ENCODE measurements around the gene MPRIP. TPM values are rescaled to one million over a fixed set of nuclear protein-coding genes. Genes with fewer than 3 reads are reported as not detected.

MPRIP gene
- total RNA-seq, 1 experiment from 2014 or later: 73.9 TPM

DNA sequence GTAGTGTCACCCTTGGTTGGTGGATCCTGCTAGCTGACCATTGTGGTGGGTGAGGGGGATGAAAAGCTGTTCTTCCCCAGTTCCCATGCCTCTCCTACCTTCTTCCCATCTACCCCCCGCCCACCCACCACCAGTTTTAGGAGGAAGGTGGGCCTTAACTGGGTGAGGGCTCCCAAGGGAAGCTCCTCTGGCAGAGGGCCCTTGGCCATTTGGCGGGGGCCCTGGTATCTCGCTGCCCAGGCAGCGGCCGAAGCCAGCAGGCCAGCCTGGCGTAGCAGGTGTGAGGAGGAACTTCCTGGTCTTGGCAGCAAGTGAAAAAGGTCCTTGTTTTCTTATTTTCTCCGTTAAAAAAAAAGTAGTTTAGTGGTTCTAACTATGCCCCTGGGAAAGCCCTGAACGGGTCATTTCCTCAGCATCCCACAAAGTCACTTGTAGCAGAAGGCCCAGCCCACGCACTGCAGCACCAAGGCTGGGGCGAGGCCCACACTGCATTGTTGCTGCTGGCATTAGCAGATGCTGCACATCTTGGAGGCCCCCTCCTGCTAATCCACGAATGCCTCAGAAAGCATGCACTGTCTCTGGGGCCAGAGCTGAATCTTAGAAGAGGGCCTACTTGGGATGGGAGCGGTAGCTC, 72.5 kb downstream of the MPRIP start:
- Histone ChIP-seq H3K36me3 (replicated peaks; ENCODE audit: control insufficient read depth, insufficient read depth, low read length) (no peaks in the 10 kb centered on the region), H3K4me3 (ENCODE audit: insufficient read depth, low read depth, low read length) (no peak overlapping the region), H3K27me3 (ENCODE audit: control insufficient read depth, insufficient read depth, low read length) (no peaks in the 10 kb centered on the region)
- no peak for DNase-seq

DNA sequence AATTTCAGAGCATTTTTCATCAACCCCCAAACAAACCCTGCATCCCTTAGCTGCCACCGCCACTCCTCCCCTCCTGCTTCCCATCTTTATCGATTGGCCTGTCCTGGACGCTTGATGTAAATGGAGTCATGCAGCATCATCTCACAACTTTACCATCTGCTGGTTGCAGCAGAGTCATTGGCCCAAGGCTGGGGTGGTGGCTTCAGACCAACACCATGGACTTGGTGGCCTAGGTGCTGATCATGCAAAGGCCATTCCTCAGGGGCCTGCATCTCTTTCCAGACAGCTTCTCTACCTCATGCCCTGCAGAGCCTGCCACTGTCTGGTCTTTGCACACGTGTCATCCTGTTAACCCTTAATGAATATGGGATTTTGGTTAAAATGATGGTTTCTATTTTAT, 73.4 kb downstream of the MPRIP start:
- Histone ChIP-seq H3K4me3 (ENCODE audit: insufficient read depth, low read depth, low read length) (no peak overlapping the region), H3K36me3 (replicated peaks; ENCODE audit: control insufficient read depth, insufficient read depth, low read length) (no peaks in the 10 kb centered on the region), H3K27me3 (ENCODE audit: control insufficient read depth, insufficient read depth, low read length) (no peaks in the 10 kb centered on the region)
- no peak for DNase-seq

GRCh38 chr17:17116406-17116805, 74.1 kb downstream of the MPRIP start:
- H3K4me3 ChIP-seq (ENCODE audit: insufficient read depth, low read depth, low read length): no peak overlapping the region
- no peaks in the 10 kb centered on the region for H3K27me3 ChIP-seq (ENCODE audit: control insufficient read depth, insufficient read depth, low read length)
- no peaks in the 10 kb centered on the region for H3K36me3 ChIP-seq (replicated peaks; ENCODE audit: control insufficient read depth, insufficient read depth, low read length)
- no peak for DNase-seq

GRCh38 chr17:17117923-17118322, 75.7 kb downstream of the MPRIP start:
- H3K36me3 ChIP-seq (replicated peaks; ENCODE audit: control insufficient read depth, insufficient read depth, low read length): no peaks in the 10 kb centered on the region
- no peaks in the 10 kb centered on the region for H3K27me3 ChIP-seq (ENCODE audit: control insufficient read depth, insufficient read depth, low read length)
- H3K4me3 ChIP-seq (ENCODE audit: insufficient read depth, low read depth, low read length): no peak overlapping the region
- no peak for DNase-seq

GRCh38 chr17:17118399-17118798, 76.1 kb downstream of the MPRIP start:
- DNase-seq: no peak
- no peaks in the 10 kb centered on the region for H3K27me3 ChIP-seq (ENCODE audit: control insufficient read depth, insufficient read depth, low read length)
- H3K36me3 ChIP-seq (replicated peaks; ENCODE audit: control insufficient read depth, insufficient read depth, low read length): no peaks in the 10 kb centered on the region
- H3K4me3 ChIP-seq (ENCODE audit: insufficient read depth, low read depth, low read length): no peak overlapping the region

DNA sequence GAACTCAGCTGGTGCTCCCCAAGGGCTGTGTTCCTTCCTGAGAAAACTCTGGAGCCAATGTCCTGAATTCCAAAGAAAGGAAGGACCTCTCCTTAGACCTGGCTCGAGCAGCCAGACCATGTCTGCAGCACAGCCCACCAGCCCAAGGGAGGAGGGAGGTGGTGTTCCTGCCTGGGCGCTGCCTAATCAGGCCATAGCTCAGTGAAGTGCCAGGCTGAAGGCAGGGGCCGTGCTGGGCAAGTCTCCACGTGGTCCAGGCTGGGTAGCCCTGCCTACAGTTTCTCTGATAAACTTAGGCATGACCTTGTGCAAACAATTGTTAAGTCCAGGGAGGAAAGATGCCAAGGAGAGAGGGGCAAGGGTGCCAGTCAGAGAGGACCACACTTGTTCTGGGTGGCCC, 76.8 kb downstream of the MPRIP start:
- DNase-seq: no peak

DNA sequence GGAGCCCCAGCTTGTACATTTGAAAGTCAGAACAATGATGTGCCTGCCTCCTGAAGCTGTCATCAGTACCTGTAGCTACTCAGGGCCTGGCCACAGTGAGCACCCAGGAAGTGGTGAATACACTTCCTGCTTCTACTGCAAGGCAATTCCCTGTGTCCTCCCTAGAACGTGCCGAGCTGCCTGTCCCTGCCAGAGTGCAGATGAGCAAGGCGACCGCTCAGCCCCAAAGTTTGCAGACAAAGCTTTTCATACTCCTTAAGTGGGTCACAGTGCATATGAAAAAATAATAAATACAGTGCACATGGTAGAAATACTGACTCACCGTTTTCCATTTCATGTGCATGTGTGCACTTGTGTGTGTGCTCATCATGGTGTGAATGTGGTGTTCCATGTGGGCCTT, 77.3 kb downstream of the MPRIP start:
- Histone ChIP-seq H3K27me3 (ENCODE audit: control insufficient read depth, insufficient read depth, low read length) (no peaks in the 10 kb centered on the region), H3K4me3 (ENCODE audit: insufficient read depth, low read depth, low read length) (no peak overlapping the region)
- DNase-seq: no peak

More for the DNA sequence above, 76.8 kb downstream of the MPRIP start:
- H3K4me3 ChIP-seq (ENCODE audit: insufficient read depth, low read depth, low read length): no peak overlapping the region
- H3K36me3 ChIP-seq (replicated peaks; ENCODE audit: control insufficient read depth, insufficient read depth, low read length): no peaks in the 10 kb centered on the region
- no peaks in the 10 kb centered on the region for H3K27me3 ChIP-seq (ENCODE audit: control insufficient read depth, insufficient read depth, low read length)

DNA sequence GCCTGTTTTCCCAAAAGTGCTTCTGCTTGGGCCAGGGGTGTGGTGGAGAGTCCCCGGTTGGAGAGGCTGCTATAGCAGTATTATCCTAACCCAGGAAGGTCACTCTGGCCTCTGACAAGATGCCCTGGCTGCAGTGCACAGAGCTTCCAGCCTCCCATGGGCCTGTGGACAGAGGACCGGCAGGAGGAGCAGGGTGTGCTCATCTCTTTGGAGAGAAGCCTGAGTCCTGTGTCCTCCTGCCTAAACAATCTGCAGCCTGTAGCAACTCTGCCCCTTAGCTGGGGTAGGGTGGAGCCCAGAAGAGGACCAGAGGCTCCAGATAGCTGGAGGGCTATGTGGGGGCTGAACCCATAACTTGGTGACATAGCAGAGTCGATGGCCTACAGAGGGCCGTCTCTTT, 78.0 kb downstream of the MPRIP start:
- no peak for DNase-seq
- Histone ChIP-seq H3K27me3 (ENCODE audit: control insufficient read depth, insufficient read depth, low read length) (no peaks in the 10 kb centered on the region), H3K4me3 (ENCODE audit: insufficient read depth, low read depth, low read length) (no peak overlapping the region), H3K36me3 (replicated peaks; ENCODE audit: control insufficient read depth, insufficient read depth, low read length) (no peaks in the 10 kb centered on the region)

More for the DNA sequence above, 77.3 kb downstream of the MPRIP start:
- H3K36me3 ChIP-seq (replicated peaks; ENCODE audit: control insufficient read depth, insufficient read depth, low read length): no peaks in the 10 kb centered on the region

DNA sequence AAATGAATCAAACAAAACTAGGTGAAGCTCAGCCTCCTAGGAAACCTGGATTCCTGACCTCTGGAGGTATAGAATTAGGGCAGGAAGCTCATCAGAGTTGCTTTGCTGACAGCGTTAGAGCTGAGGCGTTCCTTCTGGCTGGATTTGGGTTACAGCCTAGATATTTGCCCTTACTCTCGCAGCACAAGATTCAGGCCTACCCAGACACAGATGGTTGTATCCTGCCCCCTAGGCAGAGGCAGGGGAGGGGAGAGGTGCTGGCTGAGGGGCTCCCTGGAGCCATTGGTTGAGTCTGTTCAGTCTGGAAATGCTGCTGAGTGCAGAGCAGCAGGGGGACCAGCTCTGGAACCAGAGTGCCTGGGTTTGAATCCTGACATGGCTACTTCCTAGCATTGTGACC, 78.4 kb downstream of the MPRIP start:
- no peaks in the 10 kb centered on the region for H3K27me3 ChIP-seq (ENCODE audit: control insufficient read depth, insufficient read depth, low read length)
- peak; percentile 69 for DNase-seq
- H3K36me3 ChIP-seq (replicated peaks; ENCODE audit: control insufficient read depth, insufficient read depth, low read length): no peaks in the 10 kb centered on the region
- no peak overlapping the region for H3K4me3 ChIP-seq (ENCODE audit: insufficient read depth, low read depth, low read length)

DNA sequence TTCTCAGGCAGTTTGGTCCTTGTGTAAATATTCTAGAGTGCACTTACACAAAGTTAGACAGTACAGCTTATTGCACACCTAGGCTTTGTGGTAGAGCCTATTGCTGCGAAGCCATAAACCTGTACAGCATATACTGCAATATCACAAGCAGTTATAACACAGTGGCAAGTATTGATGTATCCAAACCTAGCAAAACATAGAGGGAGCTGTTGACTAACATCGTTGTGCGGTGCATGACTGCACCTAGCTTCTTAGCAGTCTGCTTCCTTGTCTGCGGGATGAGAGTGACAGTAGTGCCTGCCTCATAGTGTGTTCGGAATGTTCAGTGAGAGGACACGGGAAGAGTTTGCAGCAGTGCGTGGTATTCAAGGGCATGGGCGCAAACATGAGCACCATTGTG, 78.9 kb downstream of the MPRIP start:
- no peak for DNase-seq
- no peak overlapping the region for H3K4me3 ChIP-seq (ENCODE audit: insufficient read depth, low read depth, low read length)
- H3K27me3 ChIP-seq (ENCODE audit: control insufficient read depth, insufficient read depth, low read length): no peaks in the 10 kb centered on the region
- H3K36me3 ChIP-seq (replicated peaks; ENCODE audit: control insufficient read depth, insufficient read depth, low read length): no peaks in the 10 kb centered on the region

GRCh38 chr17:17122781-17123483, 80.7 kb downstream of the MPRIP start:
- no peak for DNase-seq
- no peaks in the 10 kb centered on the region for H3K27me3 ChIP-seq (ENCODE audit: control insufficient read depth, insufficient read depth, low read length)
- H3K36me3 ChIP-seq (replicated peaks; ENCODE audit: control insufficient read depth, insufficient read depth, low read length): peaks cover 3% of the 10 kb centered on the region
- H3K4me3 ChIP-seq (ENCODE audit: insufficient read depth, low read depth, low read length): no peak overlapping the region

- no peak overlapping the region for H3K4me3 ChIP-seq (ENCODE audit: insufficient read depth, low read depth, low read length)
- peaks cover 5% of the 10 kb centered on the region for H3K36me3 ChIP-seq (replicated peaks; ENCODE audit: control insufficient read depth, insufficient read depth, low read length)
- no peak for DNase-seq
- no peaks in the 10 kb centered on the region for H3K27me3 ChIP-seq (ENCODE audit: control insufficient read depth, insufficient read depth, low read length)
Observed at GRCh38 chr17:17124341-17124740, 82.1 kb downstream of the MPRIP start.

GRCh38 chr17:17125136-17126084, 83.2 kb downstream of the MPRIP start:
- H3K36me3 ChIP-seq (replicated peaks; ENCODE audit: control insufficient read depth, insufficient read depth, low read length): peaks cover 5% of the 10 kb centered on the region
- no peak overlapping the region for H3K4me3 ChIP-seq (ENCODE audit: insufficient read depth, low read depth, low read length)
- no peaks in the 10 kb centered on the region for H3K27me3 ChIP-seq (ENCODE audit: control insufficient read depth, insufficient read depth, low read length)
- DNase-seq: no peak

DNA sequence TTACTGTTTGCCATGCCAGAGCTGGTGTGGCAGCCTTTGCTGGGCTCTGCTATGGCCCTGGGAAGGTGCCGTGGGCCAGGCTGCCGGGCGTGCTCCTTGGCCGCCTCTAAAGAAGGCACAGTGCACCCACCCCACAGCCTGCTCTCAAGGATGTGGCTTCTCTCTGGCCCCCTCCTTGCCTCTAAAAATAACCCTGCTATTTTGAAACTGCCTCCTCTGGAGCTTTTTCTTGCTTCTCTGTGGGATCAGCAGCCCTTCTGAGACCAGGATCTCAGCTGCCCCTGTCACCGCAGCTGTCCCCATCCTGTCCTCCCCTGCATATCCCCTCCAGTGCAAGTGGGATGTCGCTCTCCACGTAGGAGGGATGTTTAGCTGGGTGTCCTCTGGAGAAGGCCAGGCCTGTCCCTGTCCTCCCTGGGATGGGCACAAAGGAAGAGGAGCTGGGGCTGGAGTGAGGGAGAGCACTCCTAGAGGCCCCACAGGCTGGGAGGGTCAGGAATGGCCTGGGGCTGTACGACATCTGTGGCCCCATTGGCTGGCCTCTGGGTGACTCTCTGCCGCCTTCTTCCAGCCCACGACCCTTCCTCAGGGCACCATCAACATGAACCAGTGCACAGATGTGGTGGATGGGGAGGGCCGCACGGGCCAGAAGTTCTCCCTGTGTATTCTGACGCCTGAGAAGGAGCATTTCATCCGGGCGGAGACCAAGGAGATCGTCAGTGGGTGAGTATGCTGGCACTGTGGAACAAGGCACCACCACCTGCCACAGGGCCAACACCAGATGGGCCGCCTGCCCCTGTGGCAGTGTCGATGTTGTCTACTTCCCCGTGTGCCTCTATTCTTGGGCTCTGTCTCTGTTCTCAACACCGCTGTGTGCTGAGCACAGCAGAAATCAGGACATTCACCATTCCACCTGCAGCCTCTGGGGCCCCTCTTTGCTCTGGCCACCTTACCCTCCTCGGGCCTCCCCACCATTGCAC, 84.2 kb downstream of the MPRIP start:
- DNase-seq: no peak

More for the DNA sequence above, 84.2 kb downstream of the MPRIP start:
- H3K27me3 ChIP-seq (ENCODE audit: control insufficient read depth, insufficient read depth, low read length): no peaks in the 10 kb centered on the region
- no peak overlapping the region for H3K4me3 ChIP-seq (ENCODE audit: insufficient read depth, low read depth, low read length)
- peaks cover 10% of the 10 kb centered on the region for H3K36me3 ChIP-seq (replicated peaks; ENCODE audit: control insufficient read depth, insufficient read depth, low read length)
